Body of pancreas (tissue), 4 donors: ENCODE data around the gene ADGRA3. TPM values are rescaled to one million over a fixed set of nuclear protein-coding genes. Genes with fewer than 3 reads are reported as not detected.
"Not testable (repeated sequence)": the region's sequence is repeated elsewhere in the genome, so short reads cannot be mapped to it uniquely, and the experiment has no call there.

ENCODE experiments used
- ATAC-seq: fragments of 150-250 bp; one replicate; pipeline ENCODE4 v1.9.1; 2016
- DNase-seq, 4 donors: peaks; one replicate each; pipeline ENCODE4 v3.0.0-alpha.2; 2019
- H3K27ac ChIP-seq, 4 donors: fragments of 200-600 bp; sonication (generic); 1 replicate in 3 of 4; 2 replicates in 1 of 4; pipeline versions ENCODE4 v1.5.1 to v1.6.1; 2016 to 2019; ENCODE audit warnings: mild to moderate bottlenecking in 1 of 4, mixed read lengths in 1 of 4, moderate library complexity in 1 of 4
- H3K27me3 ChIP-seq, 2 donors: fragments of 200-600 bp; sonication (generic); one replicate each; pipeline ENCODE4 v1.6.0; 2016; ENCODE audit warnings: mild to moderate bottlenecking in 1 of 2
- H3K36me3 ChIP-seq, 2 donors: fragments of 200-600 bp; sonication (generic); replicated peaks in 1 of 2; 2 replicates each; pipeline ENCODE4 v1.5.1; 2016; ENCODE audit warnings: low read depth in 2 of 2; ENCODE audit not compliant: insufficient read depth in 1 of 2
- H3K4me1 ChIP-seq: fragments of 200-600 bp; sonication (generic); one replicate; pipeline ENCODE4 v1.6.0; 2016
- H3K4me3 ChIP-seq, 2 donors: fragments of 200-600 bp; sonication (generic); 1 replicate in 1 of 2; 2 replicates in 1 of 2; pipeline ENCODE4 v1.5.1; 2016 to 2019
- H3K9me3 ChIP-seq, 3 donors: fragments of 200-600 bp; sonication (generic); 1 replicate in 2 of 3; 2 replicates in 1 of 3; pipeline ENCODE4 v1.5.1; 2016
- CTCF ChIP-seq, 7 experiments: fragments of 450-650 bp in 4 of 7; fragments of 200-600 bp in 3 of 7; sonication (generic) in 3 of 7; IDR thresholded peaks; one replicate each; pipeline ENCODE4 v1.5.1; 2016 to 2019; ENCODE audit warnings: antibody characterized with exemption in 7 of 7
- POLR2A ChIP-seq, 3 donors: fragments of 450-650 bp; IDR thresholded peaks; one replicate each; pipeline ENCODE4 v1.6.1; 2016; ENCODE audit warnings: antibody characterized with exemption in 3 of 3, mild to moderate bottlenecking in 2 of 3
- WGBS, 2 donors: methylation state at CpG; one replicate each; pipeline ENCODE4 v1.1.5; 2017; 5-methylcytosine and 5-hydroxymethylcytosine counted together
- intact Hi-C: fragments of 100-400 bp; cut with DNase I; formaldehyde crosslinking; loops from one replicate; pipeline ENCODE4 v1.15.1; 2023
- total RNA-seq, 2 donors: library from RNA; depleted of rRNA; stranded (reverse); fragments of >200 nt; gene quantifications; one replicate each; pipeline ENCODE4 v1.1.0, GENCODE V29; 2016

The ADGRA3 gene
- total RNA-seq, 2 donors from 2014 or later = 29.3 to 45.9 TPM

DNA sequence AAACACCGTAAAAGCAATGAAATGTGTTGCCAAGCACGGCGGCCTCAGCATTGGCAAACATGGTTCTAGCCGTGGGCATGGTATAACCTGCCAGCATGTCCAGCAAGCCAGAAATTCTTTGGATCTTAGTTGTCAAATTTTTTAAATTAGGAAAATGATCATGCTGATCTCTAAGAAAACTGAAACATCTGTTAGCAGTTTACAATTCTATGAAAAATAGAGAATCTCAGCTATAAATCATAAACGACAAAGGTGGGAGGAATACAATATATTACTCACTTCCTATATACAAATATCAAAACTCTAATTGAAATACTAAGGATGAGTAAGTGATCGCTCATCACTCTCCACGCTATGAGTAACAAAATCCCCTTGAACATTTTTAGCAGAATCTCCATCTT is 130.3 kb downstream of the ADGRA3 start:
- Histone ChIP-seq H3K27me3 (no peaks in the 10 kb centered on the region), H3K27ac (no peak overlapping the region), H3K4me1 (peaks cover 6% of the 10 kb centered on the region), H3K36me3 (peaks cover 0 to 2% of the 10 kb centered on the region in 2 donors), H3K9me3 (no peaks in the 10 kb centered on the region), H3K4me3 (no peak overlapping the region)
- ATAC-seq (no peak), DNase-seq (no peak)
- intact Hi-C loops = no loop called here
- WGBS, 2 donors = 60 to 67% methylated on average over 7 of the region's 7 CpGs
- TF ChIP-seq CTCF (IDR thresholded peaks at IDR 0.05) = no peak
- no peak for TF ChIP-seq POLR2A (IDR thresholded peaks at IDR 0.05)

DNA sequence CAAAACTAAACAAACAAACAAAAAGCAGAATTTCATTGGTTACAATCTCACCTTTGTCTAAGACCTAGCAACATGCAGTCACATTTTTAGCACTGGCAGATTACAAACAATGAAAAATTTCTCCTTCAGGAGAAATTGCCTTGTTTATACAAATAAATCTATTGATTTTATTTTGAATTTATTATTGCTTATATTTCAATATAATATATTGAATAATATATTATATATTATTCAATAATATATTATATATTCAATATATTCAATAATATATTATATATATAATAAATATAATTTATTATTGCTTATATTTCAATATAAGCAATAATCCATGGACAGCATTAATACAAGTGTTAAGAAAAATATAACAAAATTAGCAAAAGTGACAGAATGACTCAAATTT is 131.7 kb downstream of the ADGRA3 start:
- Histone ChIP-seq H3K27ac (no peak overlapping the region), H3K27me3 (no peaks in the 10 kb centered on the region), H3K4me1 (peaks cover 8% of the 10 kb centered on the region), H3K36me3 (peaks cover 0 to 2% of the 10 kb centered on the region in 2 donors), H3K4me3 (no peak overlapping the region), H3K9me3 (no peaks in the 10 kb centered on the region)
- intact Hi-C loops = no loop called here
- DNase-seq (no peak), ATAC-seq (no peak)
- TF ChIP-seq POLR2A (IDR thresholded peaks at IDR 0.05) (no peak), CTCF (IDR thresholded peaks at IDR 0.05) (no peak)

DNA sequence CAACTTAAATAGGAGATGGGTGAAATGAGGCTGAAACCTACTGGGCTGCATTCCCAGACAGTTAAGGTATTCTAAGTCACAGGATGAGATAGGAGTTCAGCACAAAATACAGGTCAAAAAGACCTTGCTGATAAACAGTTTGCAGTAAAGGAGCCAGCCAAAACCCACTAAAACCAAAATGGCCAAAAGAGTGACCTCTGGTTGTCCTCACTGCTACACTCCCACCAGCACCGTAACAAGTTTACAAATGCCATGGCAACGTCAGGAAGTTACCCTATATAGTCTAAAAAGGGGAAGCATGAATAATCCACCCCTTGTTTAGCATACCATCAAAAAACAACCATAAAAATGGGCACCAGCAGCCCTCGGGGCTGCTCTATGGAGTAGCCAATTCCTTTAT is 133.7 kb downstream of the ADGRA3 start:
- H3K36me3 ChIP-seq, ATAC-seq, DNase-seq, H3K4me1 ChIP-seq, H3K27me3 ChIP-seq, H3K9me3 ChIP-seq, H3K27ac ChIP-seq, intact Hi-C loops, H3K4me3 ChIP-seq: not testable (repeated sequence)
- WGBS, 2 donors = 57 to 81% methylated on average over 3 of the region's 3 CpGs

- Histone ChIP-seq H3K9me3 (no peaks in the 10 kb centered on the region), H3K27me3 (no peaks in the 10 kb centered on the region), H3K4me3 (no peak overlapping the region), H3K4me1 (no peaks in the 10 kb centered on the region), H3K36me3 (no peaks in the 10 kb centered on the region), H3K27ac (no peak overlapping the region)
- 90 to 94% methylated on average over 3 of the region's 3 CpGs for WGBS, 2 donors
- DNase-seq (no peak), ATAC-seq (no peak)
- TF ChIP-seq POLR2A (IDR thresholded peaks at IDR 0.05) (no peak), CTCF (IDR thresholded peaks at IDR 0.05) (no peak)
- intact Hi-C loops = no loop called here
These were observed 142.9 kb downstream of the ADGRA3 start for GRCh38 chr4:22372986-22373385.

DNA sequence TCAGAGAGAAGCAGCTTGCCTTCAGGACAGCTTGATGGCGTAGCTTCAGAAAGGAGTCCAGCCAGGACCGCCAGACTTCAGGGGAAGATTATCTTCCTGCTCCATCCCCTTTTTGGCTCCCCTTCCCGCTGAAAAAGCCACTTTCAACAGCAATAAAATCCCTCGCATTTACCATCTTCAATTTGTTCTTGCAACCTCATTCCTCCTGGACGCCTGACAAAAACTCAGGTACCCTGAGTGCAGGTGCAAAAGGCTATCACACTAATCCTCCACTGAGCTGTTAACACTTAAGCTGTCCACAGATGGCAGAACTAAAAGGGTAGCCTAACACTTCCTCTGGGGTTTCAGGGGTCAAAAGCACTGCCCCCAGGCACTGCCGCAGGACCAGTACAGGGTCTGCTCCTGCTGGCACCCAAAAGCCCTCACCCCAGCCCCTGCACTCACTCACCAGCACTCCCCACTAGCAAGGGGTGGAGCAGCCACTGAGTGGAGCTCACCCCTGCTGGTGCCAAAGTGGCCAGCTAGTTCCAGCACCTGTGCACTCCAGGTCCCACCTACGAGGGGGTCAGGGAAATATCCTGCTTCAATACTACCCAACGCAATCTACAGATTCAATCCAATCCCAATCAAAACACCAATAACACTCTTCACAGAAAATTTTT is 145.8 kb downstream of the ADGRA3 start:
- DNase-seq (no peak), ATAC-seq (no peak)
- TF ChIP-seq CTCF (IDR thresholded peaks at IDR 0.05) = no peak
- H3K9me3 ChIP-seq = no peaks in the 10 kb centered on the region
- WGBS, 2 donors = 84 to 89% methylated on average over 8 of the region's 8 CpGs
- H3K4me1 ChIP-seq = no peaks in the 10 kb centered on the region
- H3K36me3 ChIP-seq = no peaks in the 10 kb centered on the region
- H3K4me3 ChIP-seq = no peak overlapping the region
- H3K27ac ChIP-seq = no peak overlapping the region
- no peaks in the 10 kb centered on the region for H3K27me3 ChIP-seq
- intact Hi-C loops = no loop called here
